SJSA1 (cell line): Measurements from ENCODE around the gene CSK. TPM values are rescaled to one million over a fixed set of nuclear protein-coding genes. Genes with fewer than 3 reads are reported as not detected.
A peak's percentile ranks its signal among the peaks of the same experiment; 100 is the strongest.

Source experiments
- DNase-seq, 2 experiments: peaks; one replicate each; pipeline ENCODE4 v3.0.0-alpha.2; 2015 to 2020; ENCODE audit warnings: low spot score in 2 of 2, low read depth in 1 of 2
- H3K27ac ChIP-seq: fragments of 250-450 bp; sonication (Bioruptor Pico); 2 replicates; pipeline ENCODE4 v1.5.1; 2020; ENCODE audit warnings: mild to moderate bottlenecking, moderate library complexity
- H3K27me3 ChIP-seq: fragments of 250-450 bp; sonication (Bioruptor Pico); replicated peaks from 2 replicates; pipeline ENCODE4 v1.5.1; 2020; ENCODE audit warnings: mild to moderate bottlenecking, moderate library complexity
- H3K36me3 ChIP-seq: fragments of 250-450 bp; sonication (Bioruptor Pico); 2 replicates; pipeline ENCODE4 v1.5.1; 2020; ENCODE audit warnings: mild to moderate bottlenecking
- H3K4me1 ChIP-seq: fragments of 250-450 bp; sonication (Bioruptor Pico); replicated peaks from 2 replicates; pipeline ENCODE4 v1.6.1; 2021; ENCODE audit warnings: mild to moderate bottlenecking
- H3K4me3 ChIP-seq: fragments of 250-450 bp; sonication (Bioruptor Pico); 2 replicates; pipeline ENCODE4 v1.5.1; 2020; ENCODE audit warnings: mild to moderate bottlenecking
- H3K9me3 ChIP-seq: fragments of 250-450 bp; sonication (Bioruptor Pico); replicated peaks from 2 replicates; pipeline ENCODE4 v1.5.1; 2020; ENCODE audit warnings: mild to moderate bottlenecking
- total RNA-seq: library from RNA; depleted of rRNA; stranded (reverse); fragments of >200 nt; shearing (Covaris generic); gene quantifications from 2 replicates; pipeline ENCODE4 v1.2.3, GENCODE V29; 2014

Gene CSK
- total RNA-seq, 1 experiment from 2014 or later, result 19.2 TPM

- H3K4me3 ChIP-seq, result no peak overlapping the region
- no peaks in the 10 kb centered on the region for H3K9me3 ChIP-seq
Observed at GRCh38 chr15:74762791-74763150, 19.1 kb upstream of the CSK start.

GRCh38 chr15:74763416-74763815, 18.5 kb upstream of the CSK start:
- H3K4me1 ChIP-seq, result no peaks in the 10 kb centered on the region
- H3K36me3 ChIP-seq, result no peaks in the 10 kb centered on the region
- no peak for DNase-seq
- H3K27me3 ChIP-seq, result no peaks in the 10 kb centered on the region
- H3K4me3 ChIP-seq, result no peak overlapping the region
- no peaks in the 10 kb centered on the region for H3K9me3 ChIP-seq
- H3K27ac ChIP-seq, result no peak overlapping the region

More at GRCh38 chr15:74762791-74763150, 19.1 kb upstream of the CSK start:
- Histone ChIP-seq H3K27me3 (no peaks in the 10 kb centered on the region), H3K36me3 (no peaks in the 10 kb centered on the region), H3K4me1 (no peaks in the 10 kb centered on the region), H3K27ac (no peak overlapping the region)
- no peak for DNase-seq

- Histone ChIP-seq H3K27me3 (peaks cover 3% of the 10 kb centered on the region; the same call in 1 of the 2 replicates), H3K36me3 (no peaks in the 10 kb centered on the region), H3K4me3 (no peak overlapping the region), H3K27ac (no peak overlapping the region), H3K9me3 (no peaks in the 10 kb centered on the region), H3K4me1 (peaks cover 8% of the 10 kb centered on the region)
- DNase-seq, result no peak
Observed at GRCh38 chr15:74767167-74768098, 14.4 kb upstream of the CSK start.

- Histone ChIP-seq H3K4me1 (peaks cover 8% of the 10 kb centered on the region), H3K36me3 (no peaks in the 10 kb centered on the region), H3K4me3 (no peak overlapping the region), H3K27ac (no peak overlapping the region), H3K9me3 (no peaks in the 10 kb centered on the region), H3K27me3 (peaks cover 3% of the 10 kb centered on the region; the same call in 1 of the 2 replicates)
- DNase-seq, result no peak
Observed at GRCh38 chr15:74768099-74768770, 13.6 kb upstream of the CSK start.

- Histone ChIP-seq H3K27ac (no peak overlapping the region), H3K9me3 (no peaks in the 10 kb centered on the region), H3K4me3 (no peak overlapping the region), H3K27me3 (peaks cover 3% of the 10 kb centered on the region; the same call in 1 of the 2 replicates), H3K36me3 (no peaks in the 10 kb centered on the region), H3K4me1 (peaks cover 8% of the 10 kb centered on the region)
- peak in 1 of 2 experiments; percentile 60 for DNase-seq
Observed at GRCh38 chr15:74768771-74769342, 13.0 kb upstream of the CSK start.

GRCh38 chr15:74769463-74770025, 12.3 kb upstream of the CSK start:
- no peaks in the 10 kb centered on the region for H3K36me3 ChIP-seq
- no peak overlapping the region for H3K4me3 ChIP-seq
- H3K9me3 ChIP-seq, result no peaks in the 10 kb centered on the region
- H3K27ac ChIP-seq, result no peak overlapping the region
- peaks cover 3% of the 10 kb centered on the region; the same call in 1 of the 2 replicates for H3K27me3 ChIP-seq
- DNase-seq, result no peak
- H3K4me1 ChIP-seq, result peaks cover 8% of the 10 kb centered on the region

GRCh38 chr15:74770211-74770903, 11.5 kb upstream of the CSK start:
- H3K4me1 ChIP-seq, result peaks cover 8% of the 10 kb centered on the region
- H3K27ac ChIP-seq, result no peak overlapping the region
- H3K36me3 ChIP-seq, result no peaks in the 10 kb centered on the region
- DNase-seq, result no peak
- no peak overlapping the region for H3K4me3 ChIP-seq
- peaks cover 3% of the 10 kb centered on the region; the same call in 1 of the 2 replicates for H3K27me3 ChIP-seq
- no peaks in the 10 kb centered on the region for H3K9me3 ChIP-seq

GRCh38 chr15:74773329-74773728, 8.6 kb upstream of the CSK start:
- Histone ChIP-seq H3K27ac (no peak overlapping the region), H3K4me3 (no peak overlapping the region), H3K4me1 (peaks cover 8% of the 10 kb centered on the region), H3K36me3 (no peaks in the 10 kb centered on the region), H3K27me3 (peaks cover 3% of the 10 kb centered on the region; the same call in 1 of the 2 replicates), H3K9me3 (no peaks in the 10 kb centered on the region)
- no peak for DNase-seq

- Histone ChIP-seq H3K9me3 (no peaks in the 10 kb centered on the region), H3K36me3 (no peaks in the 10 kb centered on the region), H3K27ac (no peak overlapping the region), H3K27me3 (peaks cover 3% of the 10 kb centered on the region; the same call in 1 of the 2 replicates), H3K4me1 (peaks cover 10% of the 10 kb centered on the region), H3K4me3 (no peak overlapping the region)
- DNase-seq, result no peak
Observed at GRCh38 chr15:74773731-74774252, 8.1 kb upstream of the CSK start.

- Histone ChIP-seq H3K9me3 (no peaks in the 10 kb centered on the region), H3K27ac (no peak overlapping the region), H3K4me1 (peaks cover 14% of the 10 kb centered on the region), H3K4me3 (no peak overlapping the region), H3K36me3 (no peaks in the 10 kb centered on the region), H3K27me3 (peaks cover 3% of the 10 kb centered on the region; the same call in 1 of the 2 replicates)
- no peak for DNase-seq
Observed at GRCh38 chr15:74775132-74775562, 6.7 kb upstream of the CSK start.

- H3K4me1 ChIP-seq, result peaks cover 13% of the 10 kb centered on the region
- no peaks in the 10 kb centered on the region for H3K9me3 ChIP-seq
- H3K27me3 ChIP-seq, result no peaks in the 10 kb centered on the region; the same call in 1 of the 2 replicates
- H3K36me3 ChIP-seq, result no peaks in the 10 kb centered on the region
- no peak overlapping the region for H3K4me3 ChIP-seq
- DNase-seq, result no peak
- H3K27ac ChIP-seq, result no peak overlapping the region
Observed at GRCh38 chr15:74775894-74776293, 6.0 kb upstream of the CSK start.

- no peaks in the 10 kb centered on the region for H3K36me3 ChIP-seq
- DNase-seq, result no peak
- peaks cover 12% of the 10 kb centered on the region for H3K4me1 ChIP-seq
- no peaks in the 10 kb centered on the region for H3K9me3 ChIP-seq
- no peaks in the 10 kb centered on the region for H3K27me3 ChIP-seq
- no peak overlapping the region for H3K4me3 ChIP-seq
- no peak overlapping the region for H3K27ac ChIP-seq
Observed at GRCh38 chr15:74776821-74777768, 4.8 kb upstream of the CSK start.
